Hepatocyte (in vitro differentiated cells): ENCODE measurements around the gene NPHP4. TPM values are rescaled to one million over a fixed set of nuclear protein-coding genes. Genes with fewer than 3 reads are reported as not detected.

Experiments used
- DNase-seq: peaks from one replicate; pipeline ENCODE4 v3.0.0-alpha.2; 2016; ENCODE audit warnings: low spot score
- H2AFZ ChIP-seq: fragments of 200-600 bp; sonication (generic); 2 replicates; pipeline ENCODE4 v1.6.0; 2016; ENCODE audit warnings: antibody characterized with exemption, mild to moderate bottlenecking
- H3K27ac ChIP-seq: fragments of 200-600 bp; sonication (generic); 2 replicates; pipeline ENCODE4 v1.5.1; 2016; ENCODE audit warnings: mild to moderate bottlenecking
- H3K27me3 ChIP-seq: fragments of 200-600 bp; sonication (generic); 2 replicates; pipeline ENCODE4 v1.6.1; 2016
- H3K36me3 ChIP-seq: fragments of 200-600 bp; sonication (generic); replicated peaks from 2 replicates; pipeline ENCODE4 v1.5.1; 2016; ENCODE audit warnings: low read depth; ENCODE audit not compliant: insufficient read depth
- H3K4me1 ChIP-seq: fragments of 200-600 bp; sonication (generic); 2 replicates; pipeline ENCODE4 v1.5.1; 2016; ENCODE audit warnings: mild to moderate bottlenecking, moderate library complexity; ENCODE audit not compliant: insufficient read depth
- H3K4me2 ChIP-seq: fragments of 200-600 bp; sonication (generic); 2 replicates; pipeline ENCODE4 v1.6.0; 2016
- H3K4me3 ChIP-seq: fragments of 200-600 bp; sonication (generic); 2 replicates; pipeline ENCODE4 v1.5.1; 2016; ENCODE audit warnings: mild to moderate bottlenecking
- H3K79me2 ChIP-seq: fragments of 200-600 bp; sonication (generic); 2 replicates; pipeline ENCODE4 v1.6.0; 2017; ENCODE audit warnings: mild to moderate bottlenecking
- H3K9me2 ChIP-seq: fragments of 200-600 bp; sonication (generic); replicated peaks from 2 replicates; pipeline ENCODE4 v1.6.0; 2017; ENCODE audit warnings: mild to moderate bottlenecking; ENCODE audit not compliant: insufficient read depth
- H3K9me3 ChIP-seq: fragments of 200-600 bp; sonication (generic); 2 replicates; pipeline ENCODE4 v1.5.1; 2016; ENCODE audit warnings: low read depth, mild to moderate bottlenecking
- H4K20me1 ChIP-seq: fragments of 200-600 bp; sonication (generic); 2 replicates; pipeline ENCODE4 v1.6.0; 2016; ENCODE audit warnings: mild to moderate bottlenecking; ENCODE audit not compliant: insufficient read depth, poor library complexity, severe bottlenecking
- EZH2 ChIP-seq: fragments of 200-600 bp; sonication (generic); IDR thresholded peaks from 2 replicates; pipeline ENCODE4 v1.6.1; 2016; ENCODE audit warnings: antibody characterized with exemption, mild to moderate bottlenecking, borderline replicate concordance
- EZH2phosphoT487 ChIP-seq: fragments of 200-600 bp; sonication (generic); IDR thresholded peaks from one replicate; pipeline ENCODE4 v1.6.1; 2018; ENCODE audit warnings: antibody characterized with exemption, mild to moderate bottlenecking, low read depth, moderate library complexity; ENCODE audit not compliant: unreplicated experiment, severe bottlenecking
- WGBS: methylation state at CpG from one replicate; pipeline ENCODE4 v1.1.6; 2016; ENCODE audit warnings: low lambda C conversion rate; ENCODE audit errors: missing lambda C conversion rate; 5-methylcytosine and 5-hydroxymethylcytosine counted together
- polyA plus RNA-seq: library from polyadenylated mRNA; unstranded; fragments of >200 nt; fragmentation: Nextera tagmentation; extraction: Ambion mirVana; gene quantifications from 2 replicates; pipeline ENCODE4 v1.2.1, GENCODE V29; 2016
- total RNA-seq: library from RNA; depleted of rRNA; stranded (reverse); fragments of >200 nt; gene quantifications from 2 replicates; pipeline ENCODE4 v1.2.3, GENCODE V29; 2014
- TF ChIP-seq, protein P1 (sequence below): fragments of 200-600 bp; sonication (generic); IDR thresholded peaks from 2 replicates; pipeline ENCODE4 v1.5.1; 2016; ENCODE audit warnings: antibody characterized with exemption, mild to moderate bottlenecking; ENCODE audit not compliant: poor library complexity

The NPHP4 gene
- total and polyA plus RNA-seq, 2 experiments from 2014 or later = 5.6 to 6.0 TPM

DNA sequence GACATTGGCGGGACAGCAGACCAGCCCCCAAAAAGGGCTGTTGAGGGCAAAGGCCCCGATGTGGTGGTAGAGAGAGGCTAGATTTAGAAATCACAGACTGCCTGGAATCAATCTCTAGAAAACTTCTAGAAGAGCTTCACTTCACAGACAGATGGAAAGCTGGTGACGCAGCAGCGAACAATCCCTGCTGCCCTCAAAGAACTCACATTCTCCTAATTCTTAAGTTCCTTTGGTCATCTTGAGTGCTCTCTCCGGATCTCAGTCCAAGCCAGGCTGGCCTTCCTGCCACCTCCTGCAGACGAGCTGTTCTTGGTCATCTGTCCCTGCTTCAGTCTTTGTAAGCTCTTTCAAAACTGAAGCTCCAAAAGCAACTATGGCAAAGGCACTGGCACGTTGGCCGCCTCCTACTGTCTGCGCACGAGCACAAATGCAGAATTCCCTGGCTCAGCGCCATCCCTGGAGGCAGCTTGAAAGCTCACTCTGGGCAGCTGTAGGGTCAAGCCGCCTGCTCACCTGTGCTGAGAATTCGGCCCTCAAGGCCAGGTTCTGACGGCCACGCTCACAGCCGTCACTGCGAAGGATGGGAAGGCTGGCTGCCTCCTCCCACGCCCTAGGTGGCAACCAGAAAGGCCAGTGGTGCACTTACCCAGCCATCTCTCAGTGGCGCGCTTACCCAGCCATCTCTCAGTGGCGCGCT lies 110.6 kb downstream of the NPHP4 start:
- no peaks in the 10 kb centered on the region for H3K9me3 ChIP-seq
- no peak overlapping the region for H3K27ac ChIP-seq
- no peak overlapping the region for H2AFZ ChIP-seq
- no peaks in the 10 kb centered on the region for H3K27me3 ChIP-seq
- H3K4me2 ChIP-seq = no peak overlapping the region
- no peaks in the 10 kb centered on the region for H4K20me1 ChIP-seq
- no peaks in the 10 kb centered on the region for H3K36me3 ChIP-seq
- no peaks in the 10 kb centered on the region for H3K9me2 ChIP-seq
- no peaks in the 10 kb centered on the region for H3K79me2 ChIP-seq
- 96% methylated on average over 20 of the region's 22 CpGs for WGBS
- DNase-seq = no peak
- no peak for TF ChIP-seq EZH2phosphoT487
- TF ChIP-seq, protein P1, sequence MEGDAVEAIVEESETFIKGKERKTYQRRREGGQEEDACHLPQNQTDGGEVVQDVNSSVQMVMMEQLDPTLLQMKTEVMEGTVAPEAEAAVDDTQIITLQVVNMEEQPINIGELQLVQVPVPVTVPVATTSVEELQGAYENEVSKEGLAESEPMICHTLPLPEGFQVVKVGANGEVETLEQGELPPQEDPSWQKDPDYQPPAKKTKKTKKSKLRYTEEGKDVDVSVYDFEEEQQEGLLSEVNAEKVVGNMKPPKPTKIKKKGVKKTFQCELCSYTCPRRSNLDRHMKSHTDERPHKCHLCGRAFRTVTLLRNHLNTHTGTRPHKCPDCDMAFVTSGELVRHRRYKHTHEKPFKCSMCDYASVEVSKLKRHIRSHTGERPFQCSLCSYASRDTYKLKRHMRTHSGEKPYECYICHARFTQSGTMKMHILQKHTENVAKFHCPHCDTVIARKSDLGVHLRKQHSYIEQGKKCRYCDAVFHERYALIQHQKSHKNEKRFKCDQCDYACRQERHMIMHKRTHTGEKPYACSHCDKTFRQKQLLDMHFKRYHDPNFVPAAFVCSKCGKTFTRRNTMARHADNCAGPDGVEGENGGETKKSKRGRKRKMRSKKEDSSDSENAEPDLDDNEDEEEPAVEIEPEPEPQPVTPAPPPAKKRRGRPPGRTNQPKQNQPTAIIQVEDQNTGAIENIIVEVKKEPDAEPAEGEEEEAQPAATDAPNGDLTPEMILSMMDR = no peak
- no peak overlapping the region for H3K4me3 ChIP-seq
- H3K4me1 ChIP-seq = no peaks in the 10 kb centered on the region

DNA sequence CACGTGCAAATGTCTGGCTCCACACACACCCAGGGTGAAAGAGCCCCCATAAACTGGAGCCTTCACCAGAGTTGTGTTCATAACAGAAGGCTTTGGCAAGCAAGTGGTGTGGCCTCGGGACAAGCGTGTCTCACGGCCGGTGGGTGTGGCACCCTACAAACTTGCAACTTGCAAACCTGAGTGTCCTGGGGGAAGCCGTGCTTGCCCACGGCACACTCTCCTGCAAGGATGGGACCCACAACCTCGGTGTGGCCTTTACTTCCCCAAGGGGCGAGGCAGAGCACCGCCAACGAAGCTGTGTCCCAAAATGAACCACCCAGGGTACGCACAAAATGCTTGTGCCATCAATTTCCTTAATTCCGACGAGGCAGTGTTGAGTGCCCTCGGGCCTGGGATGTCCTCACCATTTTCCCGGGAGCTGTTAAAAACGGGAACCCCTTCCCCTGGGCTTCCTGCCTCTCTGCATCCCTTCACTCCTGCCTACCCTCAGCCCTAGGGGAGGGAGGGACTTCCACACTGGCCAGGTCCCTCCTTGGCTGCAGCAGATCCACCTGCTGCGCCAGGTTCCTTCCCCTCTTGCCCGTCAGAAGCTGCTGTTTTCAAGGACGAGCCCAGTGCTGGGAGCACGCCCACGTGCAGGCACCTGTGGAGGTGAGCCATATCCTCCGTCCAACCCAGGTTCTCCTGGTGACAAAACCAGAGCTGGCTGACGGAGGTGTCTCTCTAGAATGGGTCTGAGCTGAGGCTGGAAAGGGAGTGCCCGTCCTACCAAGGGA lies 111.4 kb downstream of the NPHP4 start:
- DNase-seq = no peak
- H3K4me2 ChIP-seq = no peak overlapping the region
- no peaks in the 10 kb centered on the region for H3K27me3 ChIP-seq
- no peaks in the 10 kb centered on the region for H3K9me2 ChIP-seq
- no peaks in the 10 kb centered on the region for H3K79me2 ChIP-seq
- TF ChIP-seq, protein P1 = no peak
- no peak for TF ChIP-seq EZH2phosphoT487
- TF ChIP-seq EZH2 = no peak
- H3K27ac ChIP-seq = no peak overlapping the region
- no peak overlapping the region for H2AFZ ChIP-seq
- 94% methylated on average over 24 of the region's 25 CpGs for WGBS
- no peaks in the 10 kb centered on the region for H3K36me3 ChIP-seq
- no peaks in the 10 kb centered on the region for H3K4me1 ChIP-seq
- H4K20me1 ChIP-seq = no peaks in the 10 kb centered on the region
- H3K9me3 ChIP-seq = no peaks in the 10 kb centered on the region
- H3K4me3 ChIP-seq = no peak overlapping the region

DNA sequence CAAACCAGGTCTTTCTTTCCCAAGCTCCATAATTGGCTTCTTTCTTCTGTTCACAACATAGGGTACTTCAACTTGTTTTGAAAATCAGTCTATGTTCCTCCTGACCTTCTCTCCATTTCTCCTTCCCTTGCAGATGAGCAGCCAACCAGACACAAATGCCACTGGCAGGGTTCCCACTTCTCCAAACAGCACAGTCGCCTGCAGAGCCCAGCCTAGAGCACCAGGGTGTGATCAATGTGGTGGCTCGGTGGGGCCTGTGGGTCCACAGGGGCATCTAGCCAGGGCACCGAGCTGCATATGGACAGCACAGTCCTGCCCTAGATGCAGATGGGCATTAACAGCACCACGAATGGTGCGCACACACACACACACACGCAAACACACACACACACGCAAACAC lies 112.8 kb downstream of the NPHP4 start:
- TF ChIP-seq, protein P1 = no peak
- TF ChIP-seq EZH2phosphoT487 (no peak), EZH2 (no peak)
- Histone ChIP-seq H3K9me3 (no peaks in the 10 kb centered on the region), H3K4me2 (no peak overlapping the region), H2AFZ (no peak overlapping the region), H3K36me3 (no peaks in the 10 kb centered on the region), H3K27ac (no peak overlapping the region), H3K79me2 (no peaks in the 10 kb centered on the region), H3K4me1 (no peaks in the 10 kb centered on the region), H3K9me2 (no peaks in the 10 kb centered on the region), H3K27me3 (no peaks in the 10 kb centered on the region), H3K4me3 (no peak overlapping the region), H4K20me1 (no peaks in the 10 kb centered on the region)
- WGBS = 77% methylated on average over 7 of the region's 7 CpGs
- DNase-seq = no peak
